Measurements from ENCODE around the gene C1QTNF9.
"Not testable (repeated sequence)": the region's sequence is repeated elsewhere in the genome, so short reads cannot be mapped to it uniquely, and the experiment has no call there.

C1QTNF9 gene

GRCh38 chr13:24309300-24309699, at the start of gene C1QTNF9:
Gene C1QTNF9, plus strand, starts transcription at chr13:24309580. Its CDS starts 6,424 bp downstream, at chr13:24316004.
- H3K4me3 ChIP-seq (ENCODE audit: low read depth, low read length); DNase-seq (ENCODE audit: low read depth, low spot score); POLR2A ChIA-PET: not testable (repeated sequence)
- CTCF ChIA-PET: interaction anchor here (0.7 kb wide), 1 partner anchor 250 kb away, joined by 3 read pairs; no protein-coding TSS in a partner anchor

DNA sequence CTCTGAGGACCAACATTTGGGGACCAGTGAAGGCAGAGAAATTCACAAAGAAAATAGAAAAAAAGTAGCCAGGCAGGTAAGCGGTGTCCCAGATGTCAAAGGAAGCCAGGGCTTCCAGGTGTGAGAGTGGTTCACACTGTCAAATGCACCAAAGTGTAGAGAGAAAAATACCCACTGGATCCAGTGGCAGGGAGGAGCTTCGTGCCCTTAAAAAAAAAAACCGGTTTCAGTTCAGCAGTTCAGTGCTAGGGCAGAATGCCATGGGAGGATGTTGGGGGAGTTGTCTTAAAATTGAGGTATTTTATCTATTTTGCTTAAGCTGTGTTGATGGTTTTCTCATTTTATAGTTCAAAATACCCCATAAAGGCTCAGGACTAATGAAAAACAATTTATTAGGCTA, 47.8 kb upstream of the C1QTNF9 start:
- CTCF ChIA-PET: no interaction called here
- POLR2A ChIA-PET: no interaction called here
- TF ChIP-seq CTCF (IDR thresholded peaks at IDR 0.05; ENCODE audit: insufficient read depth, low read length, missing control alignments): no peak
- H3K4me3 ChIP-seq (ENCODE audit: low read depth, low read length): no peak overlapping the region
- DNase-seq (ENCODE audit: low read depth, low spot score): no peak

GRCh38 chr13:24263632-24264031, 45.7 kb upstream of the C1QTNF9 start:
- DNase-seq (ENCODE audit: low read depth, low spot score): no peak
- TF ChIP-seq CTCF (IDR thresholded peaks at IDR 0.05; ENCODE audit: insufficient read depth, low read length, missing control alignments): no peak
- H3K4me3 ChIP-seq (ENCODE audit: low read depth, low read length): no peak overlapping the region
- ChIA-PET CTCF (no interaction called here), POLR2A (no interaction called here)

GRCh38 chr13:24264976-24265375, 44.4 kb upstream of the C1QTNF9 start:
- POLR2A ChIA-PET: no interaction called here
- H3K4me3 ChIP-seq (ENCODE audit: low read depth, low read length): no peak overlapping the region
- DNase-seq (ENCODE audit: low read depth, low spot score): no peak
- no peak for TF ChIP-seq CTCF (IDR thresholded peaks at IDR 0.05; ENCODE audit: insufficient read depth, low read length, missing control alignments)
- CTCF ChIA-PET: no interaction called here

DNA sequence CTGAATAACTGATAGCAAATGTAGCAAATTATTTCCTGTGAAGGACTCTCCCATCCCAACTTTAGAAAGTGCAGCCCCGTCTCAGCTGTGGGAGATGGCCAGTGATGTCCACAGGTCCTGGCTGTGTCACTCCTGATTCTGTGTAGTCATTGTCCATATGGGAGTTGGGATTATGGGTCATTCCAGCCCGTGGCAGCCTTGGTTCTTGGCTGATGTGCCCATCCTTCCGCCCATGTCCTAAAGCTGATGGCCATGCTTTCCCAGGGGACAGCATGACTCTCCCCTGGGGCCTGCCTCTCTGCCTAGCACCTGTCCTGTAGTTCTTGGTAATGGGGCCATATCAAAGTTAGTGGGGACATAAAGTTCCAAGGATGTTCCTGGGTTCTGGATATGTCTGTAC, 43.9 kb upstream of the C1QTNF9 start:
- POLR2A ChIA-PET: no interaction called here

DNA sequence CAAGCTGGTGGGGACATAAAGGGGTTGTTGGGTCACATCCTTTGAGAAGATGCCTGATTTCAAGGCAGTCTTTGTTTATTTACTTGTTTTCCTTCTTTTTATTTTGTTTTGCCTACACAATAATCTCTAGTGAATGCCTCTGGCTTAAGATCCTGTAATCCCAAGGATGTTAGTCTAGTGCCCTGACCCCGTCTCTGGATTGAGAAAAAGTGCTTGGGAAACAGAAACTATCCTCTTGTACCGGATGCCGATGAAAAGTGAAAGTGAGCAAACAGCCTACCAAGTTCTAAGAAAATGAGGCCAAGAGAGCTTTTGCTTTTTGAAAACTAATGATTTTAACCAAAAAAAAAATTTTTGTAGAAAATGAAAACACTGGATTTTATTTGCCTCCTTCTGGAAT, 42.1 kb upstream of the C1QTNF9 start:
- no peak overlapping the region for H3K4me3 ChIP-seq (ENCODE audit: low read depth, low read length)
- CTCF ChIA-PET: no interaction called here

More for the DNA sequence above, 43.9 kb upstream of the C1QTNF9 start:
- H3K4me3 ChIP-seq (ENCODE audit: low read depth, low read length): no peak overlapping the region
- DNase-seq (ENCODE audit: low read depth, low spot score): no peak
- CTCF ChIA-PET: interaction anchor here (1.4 kb wide), 1 partner anchor 46 kb away, joined by 4 read pairs; no protein-coding TSS in a partner anchor
- no peak for TF ChIP-seq CTCF (IDR thresholded peaks at IDR 0.05; ENCODE audit: insufficient read depth, low read length, missing control alignments)

More for the DNA sequence above, 42.1 kb upstream of the C1QTNF9 start:
- DNase-seq (ENCODE audit: low read depth, low spot score): no peak
- POLR2A ChIA-PET: no interaction called here
- TF ChIP-seq CTCF (IDR thresholded peaks at IDR 0.05; ENCODE audit: insufficient read depth, low read length, missing control alignments): no peak
